ENCODE measurements around the gene LDLRAD4.

The LDLRAD4 gene

DNA sequence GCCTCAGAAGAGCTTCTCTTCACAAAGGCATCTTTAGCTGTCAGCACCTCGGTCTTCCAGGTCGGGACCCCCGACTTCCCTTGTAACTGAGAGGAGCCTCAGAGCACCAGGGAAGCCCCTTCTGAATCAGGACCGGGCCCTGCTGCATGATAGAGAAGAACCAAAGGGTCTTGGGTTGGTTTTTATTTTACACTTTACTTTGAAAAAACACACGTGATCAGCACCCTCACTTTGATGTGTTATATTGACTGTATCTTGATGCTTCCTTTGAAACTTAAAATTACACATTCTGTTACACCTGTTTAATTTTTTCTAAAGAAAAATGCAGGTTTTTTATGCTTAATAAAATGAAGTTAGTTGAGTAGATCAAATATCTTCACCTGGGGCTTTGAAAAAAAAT is 305.5 kb downstream of the LDLRAD4 start:
- TF ChIP-seq, protein P1, sequence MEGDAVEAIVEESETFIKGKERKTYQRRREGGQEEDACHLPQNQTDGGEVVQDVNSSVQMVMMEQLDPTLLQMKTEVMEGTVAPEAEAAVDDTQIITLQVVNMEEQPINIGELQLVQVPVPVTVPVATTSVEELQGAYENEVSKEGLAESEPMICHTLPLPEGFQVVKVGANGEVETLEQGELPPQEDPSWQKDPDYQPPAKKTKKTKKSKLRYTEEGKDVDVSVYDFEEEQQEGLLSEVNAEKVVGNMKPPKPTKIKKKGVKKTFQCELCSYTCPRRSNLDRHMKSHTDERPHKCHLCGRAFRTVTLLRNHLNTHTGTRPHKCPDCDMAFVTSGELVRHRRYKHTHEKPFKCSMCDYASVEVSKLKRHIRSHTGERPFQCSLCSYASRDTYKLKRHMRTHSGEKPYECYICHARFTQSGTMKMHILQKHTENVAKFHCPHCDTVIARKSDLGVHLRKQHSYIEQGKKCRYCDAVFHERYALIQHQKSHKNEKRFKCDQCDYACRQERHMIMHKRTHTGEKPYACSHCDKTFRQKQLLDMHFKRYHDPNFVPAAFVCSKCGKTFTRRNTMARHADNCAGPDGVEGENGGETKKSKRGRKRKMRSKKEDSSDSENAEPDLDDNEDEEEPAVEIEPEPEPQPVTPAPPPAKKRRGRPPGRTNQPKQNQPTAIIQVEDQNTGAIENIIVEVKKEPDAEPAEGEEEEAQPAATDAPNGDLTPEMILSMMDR (IDR thresholded peaks at IDR 0.05; ENCODE audit: insufficient read depth, low read depth, low read length, missing control alignments), result no peak
- no peak overlapping the region for H3K4me3 ChIP-seq (ENCODE audit: low read length)
- no peak for DNase-seq (ENCODE audit: low read depth)

DNA sequence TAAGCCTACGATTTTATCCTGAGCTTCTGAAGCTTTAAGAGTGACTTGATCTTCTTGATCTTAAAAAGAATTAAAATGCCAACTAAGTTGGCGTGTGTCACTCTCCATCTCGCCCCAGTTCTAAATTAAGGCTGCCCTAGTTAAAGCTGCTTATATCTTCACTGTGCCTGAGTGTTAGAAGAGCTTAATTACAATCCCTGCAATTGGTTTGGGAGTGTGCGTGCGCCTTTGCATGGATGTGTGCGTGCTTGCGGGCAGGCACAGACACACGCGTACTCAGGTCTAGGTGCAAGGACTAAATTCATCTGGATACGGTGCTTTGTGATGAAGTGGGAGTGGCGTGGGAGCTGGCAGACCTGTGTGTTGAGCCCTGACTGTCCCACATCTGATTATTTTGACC is 306.3 kb downstream of the LDLRAD4 start:
- DNase-seq (ENCODE audit: low read depth), result no peak
- TF ChIP-seq, protein P1 (IDR thresholded peaks at IDR 0.05; ENCODE audit: insufficient read depth, low read depth, low read length, missing control alignments), result no peak
- H3K4me3 ChIP-seq (ENCODE audit: low read length), result no peak overlapping the region

DNA sequence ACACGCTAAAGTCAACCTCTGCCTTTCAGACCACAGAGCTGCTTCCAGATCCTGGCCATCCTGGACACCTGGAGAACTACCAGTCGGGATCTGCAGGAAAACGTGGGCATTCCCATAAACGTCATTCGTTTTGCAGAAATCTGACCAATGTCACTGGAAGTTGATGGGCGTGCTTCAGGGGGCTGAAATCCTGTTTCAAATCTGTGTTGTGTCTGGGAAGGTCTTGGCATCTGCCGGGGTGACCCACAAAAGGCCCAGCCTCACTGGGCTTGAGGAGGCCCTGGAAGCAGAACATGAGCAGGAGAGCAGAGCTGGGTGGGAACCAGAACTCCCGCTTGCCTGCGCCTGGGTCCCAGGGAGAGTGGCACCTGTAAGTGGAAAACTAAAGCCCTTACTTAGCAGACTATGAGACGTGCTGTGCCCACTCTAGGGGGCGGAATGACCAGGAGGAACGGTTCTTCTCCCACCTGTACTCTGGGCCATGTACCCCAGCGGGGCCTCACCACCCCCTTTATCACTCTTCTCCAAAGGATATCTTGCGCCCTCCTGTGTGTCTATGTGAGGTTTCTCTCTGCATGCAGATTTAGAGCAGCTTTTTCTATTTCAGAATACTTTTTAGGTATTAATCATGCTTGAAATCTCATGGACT is 306.9 kb downstream of the LDLRAD4 start:
- H3K4me3 ChIP-seq (ENCODE audit: low read length), result no peak overlapping the region
- no peak for DNase-seq (ENCODE audit: low read depth)
- TF ChIP-seq, protein P1 (IDR thresholded peaks at IDR 0.05; ENCODE audit: insufficient read depth, low read depth, low read length, missing control alignments), result no peak

DNA sequence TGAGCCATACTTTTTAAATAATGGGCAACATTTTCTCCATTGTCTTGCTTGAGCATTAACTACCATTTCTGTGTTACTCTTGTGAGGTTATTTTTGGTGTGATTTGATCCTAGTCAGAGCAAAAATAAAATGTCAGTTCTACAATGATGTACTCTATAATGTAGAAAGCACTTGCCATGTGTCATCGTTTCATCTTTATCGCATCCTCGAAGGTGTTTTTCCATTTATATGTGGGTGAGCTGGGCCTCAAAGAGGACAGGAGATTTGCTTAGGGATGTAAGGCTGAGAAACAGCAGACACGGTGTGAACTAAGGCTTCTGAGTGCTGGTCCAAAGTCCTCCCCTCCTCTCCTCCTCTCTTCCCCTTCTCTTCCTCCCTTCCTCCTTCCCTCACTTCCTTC is 308.0 kb downstream of the LDLRAD4 start:
- TF ChIP-seq, protein P1 (IDR thresholded peaks at IDR 0.05; ENCODE audit: insufficient read depth, low read depth, low read length, missing control alignments), result no peak
- H3K4me3 ChIP-seq (ENCODE audit: low read length), result no peak overlapping the region
- DNase-seq (ENCODE audit: low read depth), result no peak

DNA sequence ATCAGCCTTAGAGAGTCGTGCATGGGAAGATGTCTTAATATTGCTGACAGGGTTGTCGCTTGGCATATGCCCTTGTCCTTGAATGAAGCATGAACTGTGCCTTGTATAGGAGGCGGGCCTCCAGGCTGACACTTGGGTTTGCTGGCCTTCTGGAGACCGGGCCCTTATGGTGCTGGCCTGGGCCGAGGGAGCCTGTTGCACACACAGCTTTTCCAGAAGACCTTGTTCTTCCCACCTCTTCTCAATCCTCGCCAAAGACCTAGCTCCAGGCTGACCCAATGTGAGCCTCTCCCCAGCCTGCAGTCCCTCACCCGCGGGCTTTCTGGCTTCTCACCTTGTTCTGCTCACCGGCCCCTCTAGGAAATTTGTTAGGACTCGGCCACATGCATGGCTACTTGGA is 308.7 kb downstream of the LDLRAD4 start:
- no peak for DNase-seq (ENCODE audit: low read depth)
- TF ChIP-seq, protein P1 (IDR thresholded peaks at IDR 0.05; ENCODE audit: insufficient read depth, low read depth, low read length, missing control alignments), result no peak
- no peak overlapping the region for H3K4me3 ChIP-seq (ENCODE audit: low read length)

DNA sequence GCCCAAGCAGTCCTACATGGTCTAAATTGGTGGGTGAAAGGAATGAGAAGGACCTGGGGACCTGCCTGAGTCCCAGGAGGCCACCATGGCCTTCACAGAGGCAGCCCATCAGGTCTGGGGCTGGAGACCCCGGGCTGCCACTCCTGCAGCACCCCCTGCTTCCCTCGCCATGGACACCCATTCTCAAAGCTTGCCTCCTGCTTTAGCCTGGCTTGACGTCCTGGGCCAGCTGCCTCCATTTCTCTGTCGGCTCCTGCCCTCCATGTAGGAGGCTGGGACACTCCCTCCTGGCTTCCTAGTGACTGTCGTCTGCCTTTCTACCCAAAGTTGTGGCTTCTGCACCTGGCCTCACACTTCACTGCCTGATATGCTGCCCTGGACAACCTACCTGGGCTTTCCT is 309.2 kb downstream of the LDLRAD4 start:
- TF ChIP-seq, protein P1 (IDR thresholded peaks at IDR 0.05; ENCODE audit: insufficient read depth, low read depth, low read length, missing control alignments), result no peak
- H3K4me3 ChIP-seq (ENCODE audit: low read length), result no peak overlapping the region
- no peak for DNase-seq (ENCODE audit: low read depth)

DNA sequence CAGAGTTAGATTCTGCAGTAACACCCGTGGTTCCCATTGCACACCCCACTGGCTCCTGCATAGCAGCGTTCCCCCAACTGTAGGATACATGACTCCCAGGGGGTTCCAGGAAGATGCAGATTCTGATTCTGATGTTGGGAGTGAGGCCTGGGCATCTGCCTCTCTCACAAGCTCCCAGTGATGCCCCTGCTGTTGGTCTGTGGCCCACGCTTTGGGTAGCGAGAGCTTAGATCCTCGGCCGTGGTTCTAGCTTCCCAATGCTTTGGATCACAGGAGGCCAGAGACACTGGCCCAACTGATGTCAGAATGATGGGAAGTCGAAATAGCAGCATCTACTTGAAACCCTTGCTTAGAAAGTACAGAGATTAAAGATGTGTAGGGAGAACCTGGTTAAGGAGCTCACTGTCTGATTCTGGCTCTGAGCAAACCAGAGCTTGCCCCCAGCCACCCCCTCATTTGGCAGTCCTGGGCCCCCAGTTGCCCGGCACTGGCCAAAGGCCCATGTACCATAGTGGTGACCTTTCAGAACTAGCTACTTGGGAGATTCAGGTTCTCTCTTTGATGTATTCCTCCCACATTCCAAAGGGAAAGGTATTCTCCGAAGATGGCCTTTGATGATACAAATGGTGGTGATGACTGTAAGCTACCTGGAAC is 310.3 kb downstream of the LDLRAD4 start:
- H3K4me3 ChIP-seq (ENCODE audit: low read length), result no peak overlapping the region
- DNase-seq (ENCODE audit: low read depth), result no peak
- TF ChIP-seq, protein P1 (IDR thresholded peaks at IDR 0.05; ENCODE audit: insufficient read depth, low read depth, low read length, missing control alignments), result no peak

Data from epithelial cell of esophagus (primary cell).